Endodermal cell (in vitro differentiated cells): ENCODE results near the gene MPPE1. TPM values are rescaled to one million over a fixed set of nuclear protein-coding genes. Genes with fewer than 3 reads are reported as not detected.

ENCODE experiments used
- DNase-seq: peaks from one replicate; pipeline ENCODE4 v3.0.0-alpha.2; 2017
- H3K27ac ChIP-seq: 2 replicates; pipeline ENCODE4 v1.5.1; 2013; ENCODE audit warnings: mild to moderate bottlenecking, low read depth, low read length, moderate library complexity
- H3K27me3 ChIP-seq: 2 replicates; pipeline ENCODE4 v1.6.1; 2013; ENCODE audit warnings: mild to moderate bottlenecking, low read length, moderate library complexity; ENCODE audit not compliant: insufficient read depth, control insufficient read depth, poor library complexity, severe bottlenecking
- H3K36me3 ChIP-seq: 2 replicates; pipeline ENCODE4 v1.7.0; 2013; ENCODE audit warnings: mild to moderate bottlenecking, low read length, moderate library complexity; ENCODE audit not compliant: control insufficient read depth, insufficient read depth
- H3K4me1 ChIP-seq: one replicate; pipeline ENCODE4 v1.7.0; 2013; ENCODE audit warnings: low read length; ENCODE audit not compliant: control insufficient read depth, insufficient read depth
- H3K4me3 ChIP-seq: 2 replicates; pipeline ENCODE4 v1.5.1; 2013; ENCODE audit warnings: mild to moderate bottlenecking, low read length, moderate library complexity
- H3K9ac ChIP-seq: 2 replicates; pipeline ENCODE4 v1.6.1; 2013; ENCODE audit warnings: mild to moderate bottlenecking, low read length, moderate library complexity; ENCODE audit not compliant: poor library complexity, severe bottlenecking; ENCODE audit errors: extremely low read depth
- H3K9me3 ChIP-seq: 2 replicates; pipeline ENCODE4 v1.6.1; 2013; ENCODE audit warnings: mild to moderate bottlenecking, low read length, moderate library complexity; ENCODE audit not compliant: control insufficient read depth
- H3K27ac Mint-ChIP-seq: 2 replicates; pipeline ENCODE4 v1.8.0; 2020; ENCODE audit warnings: mixed read lengths
- H3K27me3 Mint-ChIP-seq: 2 replicates; pipeline ENCODE4 v1.8.0; 2021; ENCODE audit warnings: mild to moderate bottlenecking, mixed read lengths; ENCODE audit not compliant: insufficient read depth
- H3K36me3 Mint-ChIP-seq: 2 replicates; pipeline ENCODE4 v1.8.0; 2020; ENCODE audit warnings: low read depth, mixed read lengths
- H3K4me1 Mint-ChIP-seq: 2 replicates; pipeline ENCODE4 v1.8.0; 2020; ENCODE audit warnings: mixed read lengths
- H3K4me3 Mint-ChIP-seq: 2 replicates; pipeline ENCODE4 v1.8.0; 2020; ENCODE audit warnings: mild to moderate bottlenecking, moderate library complexity, mixed read lengths
- H3K9me3 Mint-ChIP-seq: 2 replicates; pipeline ENCODE4 v1.8.0; 2020; ENCODE audit warnings: mild to moderate bottlenecking, mixed read lengths
- CTCF ChIP-seq: fragments of 200-600 bp; sonication (generic); conservative IDR thresholded peaks from 2 replicates; pipeline ENCODE4 v1.5.0; 2021; ENCODE audit warnings: antibody characterized with exemption, mild to moderate bottlenecking
- WGBS, 2 experiments: methylation state at CpG; one replicate each; pipeline versions ENCODE4 v1.1.5 to v1.1.7; 2013; ENCODE audit warnings: missing lambda C conversion rate in 2 of 2, mixed read lengths in 1 of 2; ENCODE audit not compliant: insufficient coverage in 1 of 2, insufficient read length in 1 of 2; 5-methylcytosine and 5-hydroxymethylcytosine counted together
- total RNA-seq, 2 donors: library from RNA; stranded (reverse); fragmentation: NEBNext Ultra II Directional in 1 of 2; extraction: Animal tissue kit (Norgen Biotek cat#: 25700) in 1 of 2; gene quantifications; 2 replicates in 1 of 2; 3 replicates in 1 of 2; pipeline ENCODE4 v1.2.1, GENCODE V29; 2021

The MPPE1 gene
- total RNA-seq, 2 donors from 2014 or later, result 27.3 to 33.5 TPM

- Histone ChIP-seq H3K36me3 (no peaks in the 10 kb centered on the region), H3K27me3 (no peaks in the 10 kb centered on the region), H3K9me3 (no peaks in the 10 kb centered on the region), H3K4me1 (peaks cover 12% of the 10 kb centered on the region), H3K4me3 (no peak overlapping the region), H3K27ac (no peak overlapping the region), H3K9ac (no peak overlapping the region)
- DNase-seq, result no peak
- Mint-ChIP-seq H3K36me3 (peaks cover 4% of the 10 kb centered on the region), H3K9me3 (no peaks in the 10 kb centered on the region), H3K4me3 (no peak overlapping the region), H3K27ac (peak overlapping the region; percentile 72), H3K27me3 (no peaks in the 10 kb centered on the region), H3K4me1 (peaks cover 44% of the 10 kb centered on the region)
- TF ChIP-seq CTCF, result no peak
- 94% methylated on average over 1 of the region's 1 CpG; no CpG with 5 or more reads in 1 of the 2 experiments for WGBS, 2 experiments
These were observed 1.9 kb downstream of the MPPE1 start for GRCh38 chr18:11906176-11906575.

- Mint-ChIP-seq H3K27ac (peak overlapping the region; percentile 72), H3K4me3 (no peak overlapping the region), H3K27me3 (no peaks in the 10 kb centered on the region), H3K9me3 (no peaks in the 10 kb centered on the region), H3K4me1 (peaks cover 44% of the 10 kb centered on the region), H3K36me3 (peaks cover 4% of the 10 kb centered on the region)
- peak; percentile 58 for DNase-seq
- H3K27me3 ChIP-seq, result no peaks in the 10 kb centered on the region
- H3K4me3 ChIP-seq, result no peak overlapping the region
- H3K4me1 ChIP-seq, result peaks cover 12% of the 10 kb centered on the region
- WGBS, 2 experiments, result 82 to 85% methylated on average over 4 of the region's 4 CpGs
- no peaks in the 10 kb centered on the region for H3K36me3 ChIP-seq
- no peak overlapping the region for H3K27ac ChIP-seq
- H3K9ac ChIP-seq, result no peak overlapping the region
- no peak for TF ChIP-seq CTCF
- H3K9me3 ChIP-seq, result no peaks in the 10 kb centered on the region
These were observed 2.5 kb downstream of the MPPE1 start for GRCh38 chr18:11905613-11906012.

GRCh38 chr18:11902522-11903292 is 5.4 kb downstream of the MPPE1 start:
- H3K27me3 Mint-ChIP-seq, result no peaks in the 10 kb centered on the region
- WGBS, 2 experiments, result 43 to 80% methylated on average over 6 to 7 of the region's 7 CpGs
- DNase-seq, result peak; percentile 81
- H3K4me1 Mint-ChIP-seq, result peaks cover 41% of the 10 kb centered on the region
- Histone ChIP-seq H3K36me3 (peaks cover 4% of the 10 kb centered on the region), H3K9ac (no peak overlapping the region), H3K4me3 (peak overlapping the region; percentile 5), H3K27me3 (no peaks in the 10 kb centered on the region), H3K9me3 (no peaks in the 10 kb centered on the region), H3K4me1 (peaks cover 12% of the 10 kb centered on the region), H3K27ac (no peak overlapping the region)
- H3K27ac Mint-ChIP-seq, result peak overlapping the region; percentile 87
- TF ChIP-seq CTCF, result no peak
- H3K9me3 Mint-ChIP-seq, result no peaks in the 10 kb centered on the region
- peaks cover 8% of the 10 kb centered on the region for H3K36me3 Mint-ChIP-seq
- peak overlapping the region; percentile 33 for H3K4me3 Mint-ChIP-seq
